GM23338 (cell line): Measurements from ENCODE around the gene WIPF3.

Experiments used
- CTCF ChIP-seq, 2 experiments: fragments of 200-600 bp in 1 of 2; sonication (generic) in 1 of 2; conservative IDR thresholded peaks; 2 replicates each; pipeline versions ENCODE4 v1.5.1 to v1.6.1; 2016 to 2017; ENCODE audit warnings: antibody characterized with exemption in 2 of 2, low read depth in 2 of 2, mild to moderate bottlenecking in 2 of 2, moderate library complexity in 1 of 2
- EZH2 ChIP-seq: fragments of 200-600 bp; sonication (generic); IDR thresholded peaks from one replicate; pipeline ENCODE4 v1.8.0; 2017; ENCODE audit warnings: antibody characterized with exemption, mild to moderate bottlenecking, low read depth; ENCODE audit not compliant: unreplicated experiment
- POLR2AphosphoS5 ChIP-seq: IDR thresholded peaks from 2 replicates; pipeline ENCODE4 v1.6.1; 2016; ENCODE audit warnings: antibody characterized with exemption, low read depth
- REST ChIP-seq: IDR thresholded peaks from one replicate; pipeline ENCODE4 v1.6.1; 2018; ENCODE audit warnings: antibody characterized with exemption; ENCODE audit not compliant: unreplicated experiment
- ZNF331 ChIP-seq: fragments of 250-450 bp; sonication (Bioruptor Pico); IDR thresholded peaks from 2 replicates; pipeline ENCODE4 v1.5.0; 2020; ENCODE audit warnings: low read depth, mild to moderate bottlenecking, moderate library complexity

DNA sequence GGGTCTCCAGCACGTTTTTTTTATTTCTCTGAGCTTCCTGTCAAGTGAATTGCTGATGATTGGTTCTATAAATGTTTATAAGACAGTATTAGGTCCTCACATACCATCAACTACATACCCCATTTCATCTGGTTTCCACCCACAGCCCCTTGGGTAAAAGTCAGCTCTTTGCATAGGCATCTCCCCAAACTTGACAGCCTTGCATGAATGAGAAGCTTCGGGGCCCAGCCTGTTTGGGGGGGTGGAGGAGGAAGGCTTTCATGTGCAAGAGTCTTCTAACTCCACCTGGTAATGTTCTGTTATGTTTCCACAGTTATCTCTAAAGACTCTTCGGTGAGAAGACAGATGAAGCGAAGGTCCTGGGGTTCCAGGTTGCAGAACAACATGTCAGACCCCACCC, 107.9 kb downstream of the WIPF3 start:
- TF ChIP-seq POLR2AphosphoS5 (no peak), CTCF (conservative IDR thresholded peaks at IDR 0.05; ENCODE audit: low read depth in 2 of 2) (no peak), EZH2 (no peak), REST (no peak), ZNF331 (CRISPR knock-in tag) (no peak)
